ENCODE results near the gene CHMP4A. TPM values are rescaled to one million over a fixed set of nuclear protein-coding genes. Genes with fewer than 3 reads are reported as not detected.

Gene CHMP4A
- total and polyA plus RNA-seq, 2 donors (not counting 1 experiment from before 2014, with no cell fraction given), result 91.2 to 103 TPM

DNA sequence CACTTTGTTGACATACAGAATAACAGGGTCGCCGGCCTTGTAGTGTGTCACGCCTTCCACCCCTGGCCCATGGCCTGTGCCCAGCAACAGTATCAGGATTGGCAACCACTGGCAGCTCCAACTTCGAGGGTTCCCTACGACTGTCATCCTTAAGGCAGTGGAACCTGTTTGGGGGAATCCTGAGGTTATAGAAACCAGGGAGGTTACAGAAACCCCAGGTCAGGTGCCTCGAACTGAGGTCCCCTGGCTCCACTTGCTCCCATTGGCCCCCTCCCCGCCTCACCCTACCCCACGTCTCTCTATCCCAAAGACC is 18.5 kb downstream of the CHMP4A start:
- peak overlapping the region; percentile 98 to 99 for H3K27ac ChIP-seq (ENCODE audit: low read length in 2 of 2)
- H3K9me3 Mint-ChIP-seq (ENCODE audit: insufficient read depth), result no peaks in the 10 kb centered on the region
- H3K4me1 ChIP-seq (ENCODE audit: control insufficient read depth in 2 of 2, insufficient read depth in 2 of 2, low read length in 2 of 2), result peaks cover 25 to 26% of the 10 kb centered on the region in 2 donors
- no peaks in the 10 kb centered on the region for H3K27me3 Mint-ChIP-seq
- H3K27ac Mint-ChIP-seq, result peak overlapping the region; percentile 99
- H3K4me3 ChIP-seq (ENCODE audit: control extremely low read depth in 1 of 5, extremely low read depth in 1 of 5, insufficient read depth in 1 of 5, low read depth in 2 of 5, low read length in 4 of 5), result peak overlapping the region; percentile 17 to 99 (median 83)
- peaks cover 65% of the 10 kb centered on the region for H3K79me2 ChIP-seq (ENCODE audit: control insufficient read depth, insufficient read depth, low read length)
- peak overlapping the region; percentile 91 for H3K4me2 ChIP-seq (replicated peaks; ENCODE audit: low read depth, low read length, poor library complexity, severe bottlenecking)
- H3K9ac ChIP-seq (ENCODE audit: low read length), result peak overlapping the region; percentile 97
- ATAC-seq (ENCODE audit: low read depth) (no peak), DNase-seq (no peak)
- 65% methylated on average over 8 of the region's 8 CpGs for WGBS (ENCODE audit: insufficient coverage)
- H3K36me3 ChIP-seq (replicated peaks in 1 of 2; ENCODE audit: control extremely low read depth in 1 of 2, control insufficient read depth in 1 of 2, extremely low read depth in 1 of 2, insufficient read depth in 2 of 2, low read length in 1 of 2), result peaks cover 0 to 19% of the 10 kb centered on the region in 2 experiments
- TF ChIP-seq EZH2 (IDR thresholded peaks at IDR 0.05; ENCODE audit: borderline replicate concordance, insufficient read depth, low read depth, low read length, poor library complexity, severe bottlenecking) (no peak), CTCF (IDR thresholded peaks at IDR 0.05) (no peak)
- peak overlapping the region; percentile 89 for H3K4me3 Mint-ChIP-seq
- POLR2A ChIA-PET, result interaction anchor here (0.7 to 3.6 kb wide), 10 partner anchors 8 to 235 kb away, joined by 3 to 64 read pairs (median 9); partner anchors contain the start of genes CBLN3, CHMP4A, DCAF11 and EMC9
- peaks cover 50% of the 10 kb centered on the region for H3K4me1 Mint-ChIP-seq
- H3K9me3 ChIP-seq (ENCODE audit: control extremely low read depth in 1 of 3, control insufficient read depth in 2 of 3, insufficient read depth in 1 of 3, low read length in 2 of 3), result no peaks in the 10 kb centered on the region
- CTCF ChIA-PET, result interaction anchor here (0.7 to 3.5 kb wide), 12 partner anchors 13 to 114 kb away, joined by 3 to 21 read pairs (median 4); partner anchors contain the start of genes CHMP4A, CIDEB, IRF9 and MDP1
- H2AFZ ChIP-seq (ENCODE audit: insufficient read depth, low read depth, low read length, poor library complexity, severe bottlenecking), result peak overlapping the region; percentile 88
- intact Hi-C loops (cut with micrococcal nuclease), result loop anchor here (1.0 to 5.0 kb wide), 9 partner anchors 18 to 181 kb away; partner anchors contain the start of genes CHMP4A, DHRS1, EMC9 and GMPR2
- no peaks in the 10 kb centered on the region for H3K27me3 ChIP-seq (replicated peaks in 1 of 4; ENCODE audit: control extremely low read depth in 1 of 4, control insufficient read depth in 3 of 4, insufficient read depth in 4 of 4, low read length in 3 of 4)
- no peaks in the 10 kb centered on the region for H4K20me1 ChIP-seq (ENCODE audit: control insufficient read depth, insufficient read depth, low read length, poor library complexity, severe bottlenecking)

DNA sequence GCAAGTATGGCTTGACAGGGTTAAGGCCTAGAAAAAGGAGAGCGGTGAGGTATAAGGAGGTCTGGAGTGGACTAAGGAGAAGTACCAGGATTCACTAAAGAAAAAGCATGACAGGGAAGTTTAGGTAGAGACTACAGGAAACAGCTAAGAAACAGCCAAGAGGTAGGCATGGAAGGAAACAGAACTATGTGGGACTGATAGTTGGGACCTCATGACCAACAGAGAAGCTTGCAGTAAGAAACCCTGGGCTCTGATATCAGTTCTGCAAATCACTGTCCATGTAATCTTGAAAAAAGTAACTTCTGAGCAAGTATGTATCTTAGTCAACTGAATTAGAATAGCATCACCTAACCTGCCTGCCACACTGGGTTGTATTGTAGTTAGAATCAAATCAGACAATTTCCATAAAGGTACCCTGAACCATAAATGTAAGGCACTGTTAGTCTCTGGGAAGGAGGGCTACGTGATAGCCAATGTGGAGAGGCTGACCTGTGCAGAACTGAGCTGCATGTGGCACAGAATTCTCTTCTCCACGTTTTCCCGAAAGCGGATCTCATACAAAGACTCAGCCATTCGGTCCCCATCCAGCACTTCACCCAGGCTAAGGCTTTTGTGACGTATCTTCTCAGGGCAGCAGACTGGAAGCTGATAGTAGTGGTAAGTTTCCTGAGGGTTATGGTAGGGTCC is 19.0 kb downstream of the CHMP4A start:
- Histone ChIP-seq H3K79me2 (ENCODE audit: control insufficient read depth, insufficient read depth, low read length) (peaks cover 60% of the 10 kb centered on the region), H2AFZ (ENCODE audit: insufficient read depth, low read depth, low read length, poor library complexity, severe bottlenecking) (peak overlapping the region; percentile 88), H3K27ac (ENCODE audit: low read length in 2 of 2) (peak overlapping the region; percentile 98 to 99), H3K4me1 (ENCODE audit: control insufficient read depth in 2 of 2, insufficient read depth in 2 of 2, low read length in 2 of 2) (peaks cover 25 to 26% of the 10 kb centered on the region in 2 donors), H4K20me1 (ENCODE audit: control insufficient read depth, insufficient read depth, low read length, poor library complexity, severe bottlenecking) (no peaks in the 10 kb centered on the region), H3K4me2 (replicated peaks; ENCODE audit: low read depth, low read length, poor library complexity, severe bottlenecking) (peak overlapping the region; percentile 91), H3K4me3 (ENCODE audit: control extremely low read depth in 1 of 5, extremely low read depth in 1 of 5, insufficient read depth in 1 of 5, low read depth in 2 of 5, low read length in 4 of 5) (peak overlapping the region; percentile 17 to 99 (median 83)), H3K9ac (ENCODE audit: low read length) (peak overlapping the region; percentile 97), H3K36me3 (replicated peaks in 1 of 2; ENCODE audit: control extremely low read depth in 1 of 2, control insufficient read depth in 1 of 2, extremely low read depth in 1 of 2, insufficient read depth in 2 of 2, low read length in 1 of 2) (peaks cover 0 to 18% of the 10 kb centered on the region in 2 experiments), H3K27me3 (replicated peaks in 1 of 4; ENCODE audit: control extremely low read depth in 1 of 4, control insufficient read depth in 3 of 4, insufficient read depth in 4 of 4, low read length in 3 of 4) (no peaks in the 10 kb centered on the region), H3K9me3 (ENCODE audit: control extremely low read depth in 1 of 3, control insufficient read depth in 2 of 3, insufficient read depth in 1 of 3, low read length in 2 of 3) (no peaks in the 10 kb centered on the region)
- H3K4me3 Mint-ChIP-seq, result peak overlapping the region; percentile 89
- ChIA-PET POLR2A (interaction anchor here (2.3 to 3.6 kb wide), 3 partner anchors 19 to 114 kb away, joined by 6 to 64 read pairs (median 16); partner anchors contain the start of genes CHMP4A, IRF9 and MDP1), CTCF (interaction anchor here (0.7 to 3.5 kb wide), 6 partner anchors 13 to 114 kb away, joined by 3 to 10 read pairs (median 4); partner anchors contain the start of genes CIDEB and MDP1)
- DNase-seq (no peak), ATAC-seq (ENCODE audit: low read depth) (no peak)
- H3K4me1 Mint-ChIP-seq, result peaks cover 50% of the 10 kb centered on the region
- intact Hi-C loops (cut with micrococcal nuclease), result loop anchor here (2.0 kb wide), 1 partner anchor 76 kb away; the partner anchor contains the start of gene RABGGTA
- peak overlapping the region; percentile 99 for H3K27ac Mint-ChIP-seq
- no peaks in the 10 kb centered on the region for H3K9me3 Mint-ChIP-seq (ENCODE audit: insufficient read depth)
- 95% methylated on average over 7 of the region's 7 CpGs for WGBS (ENCODE audit: insufficient coverage)
- no peak for TF ChIP-seq CTCF (IDR thresholded peaks at IDR 0.05)
- TF ChIP-seq EZH2 (IDR thresholded peaks at IDR 0.05; ENCODE audit: borderline replicate concordance, insufficient read depth, low read depth, low read length, poor library complexity, severe bottlenecking), result no peak
- no peaks in the 10 kb centered on the region for H3K27me3 Mint-ChIP-seq

Measured in B cell (primary cell).